HG03565 (cell line): ENCODE measurements around the gene AKR1C4.
"Not testable (repeated sequence)": the region's sequence is repeated elsewhere in the genome, so short reads cannot be mapped to it uniquely, and the experiment has no call there.

Source experiments
- ATAC-seq: cut with Tn5 transposase; IDR thresholded peaks from one replicate; pipeline ENCODE4 v1.9.1; 2021; ENCODE audit warnings: mild to moderate bottlenecking, moderate library complexity; ENCODE audit not compliant: unreplicated experiment

AKR1C4 gene

DNA sequence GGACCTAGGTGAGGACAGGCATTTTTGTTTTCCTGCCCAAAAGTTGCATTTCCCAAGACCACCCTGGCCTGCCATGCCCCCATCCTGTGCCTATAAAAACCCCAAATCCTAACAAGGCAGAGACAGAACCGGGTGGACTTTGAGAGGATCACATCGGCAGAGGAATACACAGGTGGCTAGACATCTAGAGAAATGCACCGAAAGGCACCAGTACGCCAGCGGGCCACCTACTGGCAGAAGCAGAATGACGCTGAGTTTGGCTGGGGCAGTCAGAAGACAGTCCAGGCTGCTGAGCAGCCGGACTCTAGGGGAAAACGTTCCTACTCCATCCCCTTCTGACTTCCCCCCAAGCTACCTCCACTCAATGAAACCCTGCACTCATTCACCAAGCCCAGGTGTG lies 2.8 kb downstream of the AKR1C4 start:
- ATAC-seq: no peak

DNA sequence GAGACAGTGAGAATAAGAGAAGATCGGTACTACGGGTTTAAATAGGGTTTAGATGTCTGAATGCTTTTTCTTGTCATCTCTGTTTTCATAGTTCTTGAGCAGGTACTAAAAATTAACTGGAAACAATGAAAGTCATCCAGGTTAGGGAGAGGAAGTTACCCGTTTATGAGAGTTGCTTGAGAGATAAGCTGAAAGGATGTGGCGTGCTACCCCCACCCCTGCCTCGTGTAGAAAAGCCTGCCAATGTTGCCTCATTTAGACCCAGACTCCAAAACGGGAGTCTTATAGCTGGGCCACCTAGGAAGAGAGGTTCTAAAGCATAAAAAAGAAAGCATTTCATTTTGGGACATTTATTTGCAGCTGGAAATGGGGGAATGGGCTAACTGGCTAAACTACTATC lies 10.2 kb downstream of the AKR1C4 start:
- ATAC-seq: no peak

GRCh38 chr10:5209776-5210175 lies 13.1 kb downstream of the AKR1C4 start:
- ATAC-seq: not testable (repeated sequence)

GRCh38 chr10:5210261-5210660 lies 13.6 kb downstream of the AKR1C4 start:
- ATAC-seq: not testable (repeated sequence)

GRCh38 chr10:5211696-5212536 lies 15.3 kb downstream of the AKR1C4 start:
- no peak for ATAC-seq

DNA sequence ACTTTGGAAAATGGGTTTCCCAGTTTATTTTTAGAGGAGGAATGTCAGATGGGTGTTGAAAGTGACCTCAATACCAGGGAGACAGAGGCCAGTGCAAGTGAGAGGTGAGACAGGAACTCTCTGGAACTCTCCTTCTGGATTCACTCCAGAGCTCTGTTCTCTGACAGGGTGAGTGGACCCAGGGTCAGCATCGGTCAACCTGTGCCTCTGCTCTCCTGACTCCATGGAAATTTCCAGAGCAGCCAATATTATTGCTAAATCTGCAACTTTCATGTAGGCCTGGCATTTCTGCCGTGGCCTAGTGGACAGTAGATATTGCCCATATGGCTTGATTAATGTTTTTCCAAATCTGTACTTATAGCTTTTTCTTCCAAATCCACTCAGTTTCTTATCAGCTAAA lies 20.2 kb downstream of the AKR1C4 start:
- no peak for ATAC-seq

DNA sequence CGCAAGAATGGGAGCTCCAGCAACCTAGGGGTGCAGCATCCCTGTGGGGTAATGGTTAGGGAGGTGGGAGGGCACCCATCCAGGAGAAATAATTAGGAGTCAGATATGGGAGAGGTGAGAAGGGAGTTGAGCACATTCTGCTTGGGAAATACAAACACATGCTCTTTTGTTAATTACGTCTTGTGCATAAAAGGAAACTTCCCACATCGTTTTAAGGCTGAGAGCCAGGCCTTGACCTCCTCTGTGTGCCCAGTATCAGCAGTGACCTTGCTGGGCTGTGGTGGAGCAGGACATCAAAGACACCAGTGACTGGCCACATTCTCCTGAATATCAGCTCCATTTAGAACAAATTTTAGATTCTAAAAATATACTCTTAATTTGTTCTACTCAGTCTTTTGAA lies 22.6 kb downstream of the AKR1C4 start:
- ATAC-seq: no peak

DNA sequence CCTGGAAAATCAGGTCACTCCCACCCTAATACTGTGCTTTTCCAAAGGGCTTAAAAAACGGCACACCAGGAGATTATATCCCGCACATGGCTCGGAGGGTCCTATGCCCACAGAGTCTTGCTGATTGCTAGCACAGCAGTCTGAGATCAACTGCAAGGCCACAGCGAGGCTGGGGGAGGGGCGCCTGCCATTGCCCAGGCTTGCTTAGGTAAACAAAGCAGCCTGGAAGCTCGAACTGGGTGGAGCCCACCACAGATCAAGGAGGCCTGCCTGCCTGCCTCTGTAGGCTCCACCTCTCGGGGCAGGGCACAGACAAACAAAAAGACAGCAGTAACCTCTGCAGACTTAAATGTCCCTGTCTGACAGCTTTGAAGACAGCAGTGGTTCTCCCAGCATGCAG lies 26.3 kb downstream of the AKR1C4 start:
- not testable (repeated sequence) for ATAC-seq

DNA sequence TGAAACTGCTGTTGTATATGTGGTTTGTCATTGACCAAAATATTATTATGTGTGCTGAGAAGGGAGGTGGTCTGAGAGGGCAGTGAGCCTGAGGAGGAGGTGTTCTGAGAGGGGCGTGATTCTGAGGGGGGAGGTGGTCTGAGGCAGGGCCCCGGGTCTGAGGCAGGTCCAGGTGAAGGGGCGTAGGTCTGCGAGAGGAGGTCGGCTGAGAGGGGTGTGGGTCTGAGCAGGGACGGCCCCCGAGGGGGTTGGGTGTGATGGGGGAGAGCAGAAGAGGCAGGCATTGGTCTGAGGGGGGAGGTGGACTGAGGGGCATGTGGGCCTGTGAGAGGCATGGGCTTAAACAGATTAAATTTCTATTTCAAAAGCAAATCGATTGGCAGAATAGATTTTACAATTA lies 32.4 kb downstream of the AKR1C4 start:
- ATAC-seq: no peak

DNA sequence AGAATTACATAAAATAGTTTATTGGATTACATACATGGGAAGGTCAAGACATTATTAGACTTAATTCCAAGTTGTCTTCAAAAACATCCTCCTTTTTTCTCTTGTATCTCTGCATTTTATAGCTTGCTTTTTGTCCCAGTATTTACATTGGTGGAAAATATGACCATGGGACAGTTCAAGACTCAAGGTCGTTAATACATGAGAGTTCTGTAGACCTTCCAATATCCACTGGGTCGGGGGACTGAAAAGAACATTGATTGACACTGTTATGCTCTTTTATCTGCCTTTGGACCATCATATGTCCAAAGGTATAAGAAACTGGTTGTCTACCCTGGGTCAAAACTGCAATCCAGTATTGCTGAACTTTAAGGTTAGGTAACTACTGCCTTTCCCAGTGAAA lies 36.7 kb downstream of the AKR1C4 start:
- ATAC-seq: no peak

- ATAC-seq: no peak
Observed at GRCh38 chr10:5234106-5234860, 37.6 kb downstream of the AKR1C4 start.

GRCh38 chr10:5237541-5237940 lies 40.9 kb downstream of the AKR1C4 start:
- ATAC-seq: not testable (repeated sequence)

DNA sequence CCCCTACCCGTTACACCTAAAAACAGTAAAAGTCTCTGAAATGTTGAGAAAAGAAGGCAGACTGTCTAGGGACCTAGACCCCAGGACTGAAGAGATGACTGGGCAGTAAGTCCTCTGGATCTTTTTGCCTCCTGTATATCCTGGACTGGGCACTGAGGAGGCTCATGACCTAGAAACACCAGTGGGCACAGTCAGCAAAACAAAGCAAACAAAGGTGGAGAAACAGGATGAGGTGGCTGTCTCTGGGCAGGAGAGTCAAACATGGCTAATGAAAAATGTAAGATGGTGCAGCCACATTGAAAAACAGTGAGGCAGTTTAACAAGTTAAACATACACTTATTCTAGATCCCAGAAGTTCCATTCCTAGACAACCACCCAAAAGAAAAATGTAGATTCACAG lies 45.9 kb downstream of the AKR1C4 start:
- ATAC-seq: no peak

DNA sequence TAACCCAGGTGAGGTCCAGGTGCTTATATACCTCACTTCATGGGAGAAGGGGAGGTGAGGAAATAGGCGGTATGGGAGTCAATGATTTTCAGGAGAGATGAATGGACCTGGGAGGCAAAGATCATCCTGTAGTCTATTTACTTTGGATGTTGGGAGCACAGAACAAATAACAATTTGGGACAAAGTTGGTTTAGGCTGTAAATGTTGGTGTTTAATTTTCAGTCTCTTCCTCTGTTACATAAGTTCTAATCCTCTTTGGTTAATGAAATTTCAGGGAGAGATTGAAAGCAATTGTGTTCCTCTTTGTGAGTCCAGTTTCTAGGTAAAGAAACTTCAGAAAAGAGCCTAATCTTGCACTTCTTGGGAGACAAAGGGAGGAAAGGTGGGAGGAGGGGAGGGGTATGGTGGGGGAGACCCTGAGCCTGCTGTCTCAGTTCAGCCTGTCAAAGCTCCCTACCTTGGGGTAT lies 46.9 kb downstream of the AKR1C4 start:
- no peak for ATAC-seq

GRCh38 chr10:5252177-5253037 lies 55.8 kb downstream of the AKR1C4 start:
- no peak for ATAC-seq

GRCh38 chr10:5254488-5254887 lies 57.9 kb downstream of the AKR1C4 start:
- ATAC-seq: no peak

GRCh38 chr10:5257768-5258167 lies 61.1 kb downstream of the AKR1C4 start:
- ATAC-seq: not testable (repeated sequence)

DNA sequence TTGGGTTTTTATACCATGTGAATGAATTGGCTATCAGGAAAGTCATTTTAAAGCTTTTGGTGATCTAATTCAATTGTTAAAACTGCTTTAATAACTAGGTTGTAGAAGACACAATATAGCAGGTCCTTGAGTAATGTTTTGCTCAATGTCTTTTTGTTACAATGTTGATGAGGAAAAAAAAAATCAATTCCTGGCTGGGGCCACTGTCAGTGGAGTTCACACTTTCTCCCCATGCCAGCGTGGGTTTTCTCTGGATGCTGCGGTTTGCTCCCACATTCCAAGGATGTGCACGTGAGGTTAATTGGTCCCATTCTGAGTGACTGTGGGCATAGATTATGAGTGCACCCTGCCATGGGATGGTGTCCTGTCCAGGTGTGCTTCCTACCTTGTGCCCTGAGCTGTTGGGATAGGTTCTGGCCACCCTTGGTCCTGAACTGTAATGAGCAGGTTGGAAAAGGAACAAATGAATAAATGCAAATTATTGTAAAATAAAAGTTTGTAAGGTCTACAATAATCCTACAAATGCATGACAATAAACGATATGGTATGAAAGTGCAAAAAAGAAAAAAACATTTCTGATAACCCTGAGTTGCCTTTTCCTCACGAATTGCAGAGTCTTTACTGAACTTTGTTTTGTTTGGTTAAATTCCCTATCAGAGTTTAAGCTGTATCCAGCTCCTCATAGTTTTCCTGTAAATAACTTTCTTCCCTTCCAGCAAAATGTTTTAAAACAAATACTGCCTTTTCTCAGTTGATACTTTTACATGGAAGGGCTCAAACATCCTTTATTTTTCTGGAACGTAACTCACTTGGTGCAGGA lies 62.7 kb downstream of the AKR1C4 start:
- ATAC-seq: no peak

GRCh38 chr10:5259952-5260578 lies 63.4 kb downstream of the AKR1C4 start:
- no peak for ATAC-seq

GRCh38 chr10:5260828-5261227 lies 64.2 kb downstream of the AKR1C4 start:
- ATAC-seq: no peak
